Activated naive CD8-positive, alpha-beta T cell treated with anti-CD3 and anti-CD28 coated beads, Interleukin-2, amount 50 U/mL, for 16 hours (primary cell): ENCODE data around the gene CACNG3.

Experiments used
- DNase-seq: peaks from one replicate; pipeline ENCODE4 v3.0.0-alpha.2; 2020; ENCODE audit warnings: low read depth, low spot score

The CACNG3 gene

DNA sequence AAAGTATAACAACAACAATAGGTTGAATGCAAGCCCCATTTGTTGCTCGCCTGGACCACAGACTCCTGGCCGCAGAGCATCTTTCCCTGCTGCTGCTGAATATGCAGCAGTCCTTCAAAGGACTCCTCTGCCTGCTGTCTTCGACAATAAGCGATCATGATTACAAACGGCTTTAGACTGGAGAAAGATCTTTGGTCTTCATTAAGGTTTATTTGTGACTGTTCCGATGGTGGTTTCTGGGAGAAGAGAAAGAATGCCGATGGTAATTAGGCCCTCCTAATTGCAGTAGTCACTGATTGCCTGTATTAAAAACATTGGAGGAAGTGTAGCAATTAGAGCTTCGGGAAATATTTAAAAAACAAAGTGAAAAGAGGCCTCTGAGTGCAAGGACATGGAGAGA is 138.2 kb downstream of the CACNG3 start:
- no peak for DNase-seq

DNA sequence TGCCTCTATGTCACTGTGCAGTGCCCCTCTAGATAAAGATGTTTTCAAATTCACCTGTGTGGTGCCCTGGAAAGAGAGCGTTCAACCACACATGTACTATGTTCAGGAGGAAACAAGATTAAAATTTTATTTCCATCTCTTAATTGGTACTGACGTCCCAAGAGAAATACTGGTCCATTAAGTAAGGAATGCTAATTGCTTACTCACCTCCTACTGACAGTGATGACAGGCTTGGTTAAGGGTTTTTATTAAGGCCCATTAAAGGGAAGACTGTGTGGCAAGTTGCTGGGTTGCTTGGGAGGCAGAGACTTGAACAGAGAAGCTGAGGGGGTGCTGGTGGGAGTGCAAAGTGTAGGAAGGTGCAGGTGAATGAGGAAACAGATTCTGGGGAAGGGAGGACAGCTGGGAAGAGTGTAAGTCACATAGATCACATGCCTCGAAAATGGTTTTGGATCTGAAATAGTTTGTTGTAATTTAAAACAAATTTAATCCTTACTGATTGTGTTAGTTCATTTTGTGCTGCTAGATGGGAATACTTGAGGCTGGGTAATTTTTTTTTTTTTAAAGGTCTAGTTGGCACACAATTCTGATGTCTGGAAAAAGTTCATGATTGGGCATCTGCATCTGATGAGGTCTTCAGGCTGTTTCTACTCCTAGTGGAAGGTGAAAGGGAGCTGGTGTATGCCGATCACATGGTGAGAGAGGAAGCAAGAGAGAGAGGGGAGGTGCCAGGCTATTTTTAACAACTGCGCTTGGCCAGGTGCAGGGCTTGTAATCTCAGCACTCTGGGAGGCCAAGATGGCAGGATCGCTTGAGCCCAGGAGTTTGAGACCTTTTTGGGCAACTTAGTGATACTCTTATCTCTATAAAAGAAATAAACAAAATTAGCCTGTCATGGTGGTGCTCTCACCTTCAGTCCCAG is 140.5 kb downstream of the CACNG3 start:
- no peak for DNase-seq

DNA sequence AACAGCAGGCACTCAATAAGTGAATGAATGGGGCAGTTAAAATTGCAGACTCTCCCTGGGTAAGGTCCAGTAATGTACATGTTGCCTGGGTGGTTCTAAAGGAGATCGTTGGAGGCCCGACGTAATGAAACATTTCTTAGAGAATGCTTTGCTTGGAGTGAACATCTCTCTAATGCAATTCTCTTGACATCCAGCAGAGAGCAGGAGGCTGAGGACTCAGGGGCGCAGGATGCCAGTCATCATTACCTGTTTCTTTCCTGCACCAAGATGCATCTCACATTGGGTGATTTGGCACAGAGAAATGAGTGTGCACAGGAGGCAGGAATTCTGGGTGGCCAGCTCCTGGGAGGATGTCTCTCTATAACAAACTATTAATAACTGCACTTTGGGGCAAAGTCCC is 152.9 kb downstream of the CACNG3 start:
- no peak for DNase-seq
